NT2/D1 (cell line): ENCODE measurements around the gene ETS1.

ENCODE experiments used
- DNase-seq: peaks from one replicate; pipeline ENCODE4 v3.0.0-alpha.2; 2011; ENCODE audit warnings: low read depth, low spot score
- H3K27me3 ChIP-seq: 2 replicates; pipeline ENCODE4 v1.6.0; 2011; ENCODE audit warnings: mild to moderate bottlenecking; ENCODE audit not compliant: insufficient read length, insufficient read depth
- H3K36me3 ChIP-seq: 2 replicates; pipeline ENCODE4 v1.6.1; 2011; ENCODE audit warnings: mild to moderate bottlenecking, low read length, mixed read lengths; ENCODE audit not compliant: insufficient read depth, insufficient read length
- H3K4me1 ChIP-seq: 2 replicates; pipeline ENCODE4 v1.5.1; 2011; ENCODE audit not compliant: insufficient read depth, insufficient read length
- H3K4me3 ChIP-seq: 2 replicates; pipeline ENCODE4 v1.5.1; 2011; ENCODE audit warnings: low read depth; ENCODE audit not compliant: insufficient read length
- H3K9ac ChIP-seq: 2 replicates; pipeline ENCODE4 v1.6.0; 2011; ENCODE audit warnings: low read depth; ENCODE audit not compliant: insufficient read length
- H3K9me3 ChIP-seq: 2 replicates; pipeline ENCODE4 v1.5.1; 2011; ENCODE audit warnings: mild to moderate bottlenecking, low read length; ENCODE audit not compliant: insufficient read depth
- SUZ12 ChIP-seq: IDR thresholded peaks from 2 replicates; pipeline ENCODE4 v1.6.1; 2011; ENCODE audit not compliant: insufficient read length, insufficient read depth; ENCODE audit errors: extremely low read depth
- YY1 ChIP-seq: IDR thresholded peaks from 2 replicates; pipeline ENCODE4 v1.6.1; 2011; ENCODE audit not compliant: insufficient read length, insufficient read depth
- ZNF274 ChIP-seq: IDR thresholded peaks from 2 replicates; pipeline ENCODE4 v1.6.1; 2011; ENCODE audit warnings: mild to moderate bottlenecking, low read depth, low read length

Gene ETS1

GRCh38 chr11:128506999-128507611, 80.3 kb downstream of the ETS1 start:
- no peak for DNase-seq
- Histone ChIP-seq H3K27me3 (no peaks in the 10 kb centered on the region), H3K36me3 (peaks cover 7% of the 10 kb centered on the region), H3K4me3 (no peak overlapping the region), H3K9me3 (0 out of 2 replicates have a peak, but pooled peaks cover 7% of the 10 kb centered on the region), H3K9ac (no peak overlapping the region), H3K4me1 (no peaks in the 10 kb centered on the region)
- no peak for TF ChIP-seq ZNF274
- TF ChIP-seq SUZ12: no peak
- TF ChIP-seq YY1: no peak

DNA sequence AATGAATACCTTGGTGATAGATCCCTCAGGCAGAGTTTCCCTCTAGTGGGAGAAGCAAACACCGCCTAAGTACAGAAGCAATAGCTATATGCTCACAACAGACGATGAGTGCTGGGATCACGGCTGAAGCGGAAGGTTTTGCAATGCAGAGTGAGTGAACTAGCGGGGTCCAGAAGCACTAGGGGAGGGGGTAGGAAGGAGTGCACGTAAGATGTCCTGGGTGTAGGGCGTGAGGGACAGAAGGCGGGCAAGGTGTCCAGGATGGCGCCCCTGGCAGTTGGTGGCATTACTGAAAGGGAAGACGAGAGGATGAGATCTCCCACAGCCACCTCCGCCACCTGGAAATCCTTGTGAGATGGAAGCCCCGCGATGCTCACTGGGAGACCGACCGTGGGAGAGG, 81.0 kb downstream of the ETS1 start:
- no peak for DNase-seq
- no peak overlapping the region for H3K9ac ChIP-seq
- no peak for TF ChIP-seq YY1
- no peak overlapping the region for H3K4me3 ChIP-seq
- H3K36me3 ChIP-seq: peaks cover 7% of the 10 kb centered on the region
- H3K9me3 ChIP-seq: peaks cover 14% of the 10 kb centered on the region; the same call in 1 of the 2 replicates
- no peaks in the 10 kb centered on the region for H3K27me3 ChIP-seq
- no peaks in the 10 kb centered on the region for H3K4me1 ChIP-seq

DNA sequence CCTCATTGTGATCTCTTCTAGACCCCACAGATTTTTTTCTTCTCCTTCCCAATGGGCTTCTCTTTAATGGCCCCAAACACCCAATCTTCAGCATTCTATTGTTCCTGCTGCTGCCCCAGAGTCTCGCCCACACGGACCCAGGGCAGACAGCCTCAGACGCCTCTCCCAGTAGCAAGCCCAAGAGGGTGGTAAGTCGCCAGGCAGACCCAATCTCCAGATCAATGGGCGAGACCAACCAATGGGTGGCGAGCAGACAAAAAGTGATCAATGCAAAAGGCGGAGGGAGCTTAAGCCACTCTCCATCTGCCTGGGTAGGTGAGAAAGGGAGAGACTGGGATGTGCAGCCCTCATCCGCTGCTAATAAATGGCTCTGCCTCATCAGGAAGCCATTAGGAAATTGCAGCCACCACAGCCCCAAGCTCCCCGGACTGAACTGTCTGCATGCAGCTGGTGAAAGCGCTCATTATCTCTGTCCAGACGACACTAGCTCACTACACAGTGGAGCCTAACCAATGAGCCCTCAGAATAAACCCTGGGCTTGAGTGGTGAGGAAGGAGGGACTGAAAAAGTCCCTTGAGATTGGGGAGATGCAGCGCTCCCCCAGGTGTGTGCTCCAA, 81.8 kb downstream of the ETS1 start:
- H3K9me3 ChIP-seq: peaks cover 19% of the 10 kb centered on the region; the same call in 1 of the 2 replicates
- DNase-seq: no peak
- H3K4me1 ChIP-seq: no peaks in the 10 kb centered on the region
- no peak overlapping the region for H3K4me3 ChIP-seq
- no peaks in the 10 kb centered on the region for H3K27me3 ChIP-seq
- peaks cover 7% of the 10 kb centered on the region for H3K36me3 ChIP-seq
- TF ChIP-seq ZNF274 (no peak), SUZ12 (no peak), YY1 (no peak)
- H3K9ac ChIP-seq: no peak overlapping the region

DNA sequence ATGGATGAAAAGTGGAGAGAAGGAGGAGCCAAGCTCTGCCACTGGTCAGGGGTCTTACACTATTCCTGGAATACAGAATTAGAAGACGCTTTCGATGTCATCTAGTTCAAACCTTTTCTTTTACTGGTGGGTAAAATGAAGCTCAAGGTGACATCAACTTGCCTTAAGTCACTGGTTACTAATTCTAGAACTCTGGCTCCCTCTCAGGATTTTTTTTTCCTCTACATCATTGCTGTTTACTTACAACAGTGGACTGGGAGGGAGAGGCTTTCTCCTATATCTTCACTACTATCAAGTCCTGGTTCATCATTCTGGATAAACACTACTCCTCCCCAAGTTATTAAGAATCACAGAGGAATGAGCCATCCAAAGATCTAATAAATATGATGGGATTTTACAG, 82.9 kb downstream of the ETS1 start:
- Histone ChIP-seq H3K9me3 (peaks cover 19% of the 10 kb centered on the region; the same call in 1 of the 2 replicates), H3K4me3 (no peak overlapping the region), H3K9ac (no peak overlapping the region), H3K36me3 (peaks cover 7% of the 10 kb centered on the region), H3K27me3 (no peaks in the 10 kb centered on the region), H3K4me1 (no peaks in the 10 kb centered on the region)
- DNase-seq: no peak
- TF ChIP-seq ZNF274 (no peak), YY1 (no peak), SUZ12 (no peak)

DNA sequence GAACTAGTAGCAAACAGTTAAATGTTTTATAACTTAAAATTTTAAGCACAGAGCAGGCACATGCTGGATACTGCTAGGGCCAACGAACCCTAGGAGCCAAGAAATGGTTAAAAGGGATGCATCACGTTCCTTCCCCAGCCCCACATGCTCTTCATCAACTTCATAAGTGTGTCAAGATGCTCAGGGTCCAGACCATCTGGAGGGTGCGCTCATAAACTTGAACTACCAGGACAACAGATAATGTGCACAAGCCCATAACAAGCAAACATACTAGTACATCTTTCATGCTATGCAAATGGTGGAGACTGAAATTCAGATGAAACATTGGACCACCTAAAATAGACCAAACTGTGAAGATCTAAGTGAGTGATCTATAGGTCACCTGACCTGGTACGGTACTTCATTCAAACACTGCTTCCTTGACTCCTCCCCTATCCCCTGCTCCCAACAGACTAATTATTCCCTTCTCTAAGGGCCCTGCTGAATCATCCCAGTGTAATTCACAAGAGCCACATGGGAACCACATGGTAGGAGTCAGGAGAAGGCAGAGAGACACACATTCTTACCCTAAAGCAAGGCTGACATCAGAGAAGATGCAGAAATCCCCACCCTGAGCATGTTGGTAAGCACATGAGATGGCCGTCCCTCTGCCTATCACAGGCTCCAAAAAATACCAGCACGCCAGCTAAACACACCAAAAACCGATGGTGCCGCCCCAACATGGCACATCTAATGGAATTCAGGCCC, 83.9 kb downstream of the ETS1 start:
- Histone ChIP-seq H3K27me3 (no peaks in the 10 kb centered on the region), H3K4me1 (no peaks in the 10 kb centered on the region), H3K4me3 (no peak overlapping the region), H3K9me3 (peaks cover 19% of the 10 kb centered on the region; the same call in 1 of the 2 replicates), H3K36me3 (peaks cover 7% of the 10 kb centered on the region), H3K9ac (no peak overlapping the region)
- no peak for TF ChIP-seq YY1
- TF ChIP-seq ZNF274: no peak
- TF ChIP-seq SUZ12: no peak
- DNase-seq: no peak

GRCh38 chr11:128502726-128503125, 84.6 kb downstream of the ETS1 start:
- Histone ChIP-seq H3K9me3 (peaks cover 19% of the 10 kb centered on the region; the same call in 1 of the 2 replicates), H3K27me3 (no peaks in the 10 kb centered on the region), H3K4me1 (no peaks in the 10 kb centered on the region), H3K9ac (no peak overlapping the region), H3K4me3 (no peak overlapping the region), H3K36me3 (peaks cover 7% of the 10 kb centered on the region)
- DNase-seq: no peak
- TF ChIP-seq SUZ12 (no peak), YY1 (no peak), ZNF274 (no peak)

DNA sequence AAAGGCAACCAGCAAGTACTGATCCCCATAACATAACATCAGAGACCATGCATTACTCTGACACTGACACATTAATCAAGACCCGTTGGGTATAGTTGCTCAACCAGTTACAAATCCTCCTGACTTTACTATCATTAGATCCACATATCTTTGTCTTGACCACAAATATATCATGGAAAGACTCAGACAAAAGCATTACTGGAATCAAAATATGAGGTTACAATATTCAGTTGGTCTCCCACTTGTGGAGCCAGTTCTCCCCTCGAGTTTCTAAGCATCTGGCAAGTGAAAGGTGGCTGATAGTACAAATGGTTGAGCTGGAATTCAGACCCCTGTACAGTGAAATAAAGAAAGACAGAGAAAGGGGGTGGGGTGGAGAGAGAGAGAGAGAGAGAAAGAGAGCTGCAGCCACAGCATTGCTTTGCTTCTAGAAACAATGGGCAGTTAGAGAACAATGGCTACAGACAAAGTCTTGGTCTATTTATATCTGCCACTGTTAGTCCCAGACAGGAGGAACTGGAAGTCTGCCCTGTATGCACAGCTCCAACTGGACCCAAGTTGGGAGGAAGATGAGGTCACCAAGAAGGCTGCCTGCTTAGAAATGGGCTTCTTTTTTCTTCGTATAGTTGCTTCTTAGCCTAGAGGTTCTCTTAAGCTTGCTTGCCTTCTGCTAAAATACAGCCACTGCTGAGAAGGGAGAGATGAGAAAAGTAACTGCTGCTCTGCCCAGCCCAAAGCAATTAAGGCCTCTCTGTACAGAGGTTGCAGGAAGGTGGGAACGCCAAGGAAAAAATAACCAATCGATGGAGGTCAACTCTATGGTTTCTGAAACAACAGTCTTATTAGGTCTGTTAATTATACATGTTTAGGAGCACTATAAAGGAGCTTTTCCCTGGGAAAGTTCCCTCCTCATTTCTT, 85.5 kb downstream of the ETS1 start:
- Histone ChIP-seq H3K9ac (no peak overlapping the region), H3K27me3 (no peaks in the 10 kb centered on the region), H3K36me3 (peaks cover 7% of the 10 kb centered on the region), H3K4me3 (no peak overlapping the region), H3K9me3 (peaks cover 19% of the 10 kb centered on the region; the same call in 1 of the 2 replicates), H3K4me1 (no peaks in the 10 kb centered on the region)
- no peak for DNase-seq
- no peak for TF ChIP-seq ZNF274
- TF ChIP-seq SUZ12: no peak
- TF ChIP-seq YY1: no peak
